OCI-LY1 (cell line): Measurements from ENCODE around the gene EFHD1.
"Not testable (repeated sequence)": the region's sequence is repeated elsewhere in the genome, so short reads cannot be mapped to it uniquely, and the experiment has no call there.

ENCODE experiments used
- H2AFZ ChIP-seq: fragments of 200-600 bp; sonication (generic), shearing (Covaris generic); 2 replicates; pipeline ENCODE4 v1.6.0; 2014; ENCODE audit warnings: antibody characterized with exemption, mild to moderate bottlenecking, low read length
- H3F3A ChIP-seq: fragments of 200-600 bp; sonication (generic), shearing (Covaris generic); 2 replicates; pipeline ENCODE4 v1.6.0; 2014; ENCODE audit warnings: mild to moderate bottlenecking, antibody characterized with exemption, low read length, moderate library complexity; ENCODE audit not compliant: insufficient read depth
- H3K27ac ChIP-seq: fragments of 200-600 bp; sonication (generic); 2 replicates; pipeline ENCODE4 v1.5.1; 2014; ENCODE audit warnings: low read length, mixed run types, mild to moderate bottlenecking, low read depth; ENCODE audit not compliant: poor library complexity, severe bottlenecking
- H3K27me3 ChIP-seq: fragments of 200-600 bp; sonication (generic); 2 replicates; pipeline ENCODE4 v1.6.0; 2014; ENCODE audit warnings: antibody characterized with exemption, mild to moderate bottlenecking, low read length, moderate library complexity; ENCODE audit not compliant: insufficient read depth
- H3K36me3 ChIP-seq: fragments of 200-600 bp; sonication (generic); 2 replicates; pipeline ENCODE4 v1.6.1; 2014; ENCODE audit warnings: mild to moderate bottlenecking, antibody characterized with exemption, low read length, moderate library complexity, mixed read lengths; ENCODE audit not compliant: insufficient read depth
- H3K4me1 ChIP-seq: fragments of 200-600 bp; sonication (generic); 2 replicates; pipeline ENCODE4 v1.5.1; 2014; ENCODE audit warnings: mild to moderate bottlenecking, low read length, moderate library complexity; ENCODE audit not compliant: insufficient read depth, severe bottlenecking
- H3K4me2 ChIP-seq: fragments of 200-600 bp; sonication (generic), shearing (Covaris generic); 2 replicates; pipeline ENCODE4 v1.6.1; 2014; ENCODE audit warnings: low read length
- H3K4me3 ChIP-seq: fragments of 200-600 bp; sonication (generic); 2 replicates; pipeline ENCODE4 v1.5.1; 2014; ENCODE audit warnings: low read length, low read depth, mild to moderate bottlenecking, mixed read lengths; ENCODE audit not compliant: poor library complexity, severe bottlenecking
- H3K79me2 ChIP-seq: fragments of 200-600 bp; shearing (Covaris generic); 2 replicates; pipeline ENCODE4 v1.6.1; 2016; ENCODE audit warnings: mixed run types, low read length, mixed read lengths; ENCODE audit not compliant: insufficient read depth
- H3K9ac ChIP-seq: fragments of 200-600 bp; sonication (generic), shearing (Covaris generic); 2 replicates; pipeline ENCODE4 v1.6.1; 2014; ENCODE audit warnings: mild to moderate bottlenecking, low read length, mixed read lengths
- H3K9me2 ChIP-seq: fragments of 200-600 bp; sonication (generic), shearing (Covaris generic); 2 replicates; pipeline ENCODE4 v1.6.1; 2014; ENCODE audit warnings: low read depth, mild to moderate bottlenecking, low read length, mixed read lengths
- H3K9me3 ChIP-seq: fragments of 200-600 bp; shearing (Covaris generic); 2 replicates; pipeline ENCODE4 v1.6.1; 2014; ENCODE audit warnings: low read length, mixed read lengths
- H4K20me1 ChIP-seq: fragments of 200-600 bp; sonication (generic), shearing (Covaris generic); 2 replicates; pipeline ENCODE4 v1.6.0; 2016; ENCODE audit warnings: mild to moderate bottlenecking, low read length; ENCODE audit not compliant: insufficient read depth
- EZH2 ChIP-seq: fragments of 200-600 bp; sonication (generic), shearing (Covaris generic); IDR thresholded peaks from 2 replicates; pipeline ENCODE4 v1.8.0; 2017; ENCODE audit warnings: borderline replicate concordance, mixed run types, mild to moderate bottlenecking, antibody characterized with exemption, low read length, moderate library complexity, mixed read lengths
- TF ChIP-seq, protein P1 (sequence below): fragments of 200-600 bp; sonication (generic), shearing (Covaris generic); IDR thresholded peaks from 2 replicates; pipeline ENCODE4 v1.5.1; 2017; ENCODE audit warnings: mild to moderate bottlenecking, antibody characterized with exemption, low read length, moderate library complexity, mixed read lengths

The EFHD1 gene

DNA sequence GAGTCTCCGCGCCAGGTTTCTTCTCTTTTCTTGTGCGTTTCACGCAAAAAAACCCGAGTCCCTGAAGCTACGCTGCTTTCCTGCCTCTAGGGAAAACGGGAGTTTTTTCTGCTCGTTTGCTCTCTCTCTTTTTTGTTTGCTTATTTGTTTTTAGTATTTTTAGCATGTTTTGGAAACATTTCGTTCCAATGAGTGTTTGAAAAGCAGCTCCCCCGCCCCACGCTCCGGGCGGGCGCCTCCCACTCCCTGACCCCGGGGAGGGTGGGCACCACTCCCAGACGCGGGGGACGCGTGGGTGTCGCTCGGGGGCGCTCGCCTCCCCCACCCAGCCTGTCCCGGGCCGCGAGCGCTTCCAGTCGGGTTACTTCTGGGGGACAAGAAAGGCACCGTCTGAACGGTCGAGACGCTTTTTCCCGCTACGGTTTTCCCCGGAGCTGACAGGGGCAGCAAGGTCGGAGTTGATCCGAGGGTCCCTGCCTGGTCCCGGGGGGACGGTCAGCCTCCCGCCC lies 446 bp upstream of the EFHD1 start:
- TF ChIP-seq, protein P1, sequence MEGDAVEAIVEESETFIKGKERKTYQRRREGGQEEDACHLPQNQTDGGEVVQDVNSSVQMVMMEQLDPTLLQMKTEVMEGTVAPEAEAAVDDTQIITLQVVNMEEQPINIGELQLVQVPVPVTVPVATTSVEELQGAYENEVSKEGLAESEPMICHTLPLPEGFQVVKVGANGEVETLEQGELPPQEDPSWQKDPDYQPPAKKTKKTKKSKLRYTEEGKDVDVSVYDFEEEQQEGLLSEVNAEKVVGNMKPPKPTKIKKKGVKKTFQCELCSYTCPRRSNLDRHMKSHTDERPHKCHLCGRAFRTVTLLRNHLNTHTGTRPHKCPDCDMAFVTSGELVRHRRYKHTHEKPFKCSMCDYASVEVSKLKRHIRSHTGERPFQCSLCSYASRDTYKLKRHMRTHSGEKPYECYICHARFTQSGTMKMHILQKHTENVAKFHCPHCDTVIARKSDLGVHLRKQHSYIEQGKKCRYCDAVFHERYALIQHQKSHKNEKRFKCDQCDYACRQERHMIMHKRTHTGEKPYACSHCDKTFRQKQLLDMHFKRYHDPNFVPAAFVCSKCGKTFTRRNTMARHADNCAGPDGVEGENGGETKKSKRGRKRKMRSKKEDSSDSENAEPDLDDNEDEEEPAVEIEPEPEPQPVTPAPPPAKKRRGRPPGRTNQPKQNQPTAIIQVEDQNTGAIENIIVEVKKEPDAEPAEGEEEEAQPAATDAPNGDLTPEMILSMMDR = no peak
- no peak for TF ChIP-seq EZH2
- Histone ChIP-seq H3K4me3 (no peak overlapping the region), H3K27ac (no peak overlapping the region), H3K9me2 (no peaks in the 10 kb centered on the region), H2AFZ (no peak overlapping the region), H4K20me1 (no peaks in the 10 kb centered on the region), H3K79me2 (no peaks in the 10 kb centered on the region), H3K4me1 (no peaks in the 10 kb centered on the region), H3K9ac (no peak overlapping the region), H3K9me3 (no peaks in the 10 kb centered on the region), H3K4me2 (no peak overlapping the region), H3K36me3 (no peaks in the 10 kb centered on the region), H3K27me3 (no peaks in the 10 kb centered on the region; the same call in 1 of the 2 replicates), H3F3A (no peaks in the 10 kb centered on the region)

DNA sequence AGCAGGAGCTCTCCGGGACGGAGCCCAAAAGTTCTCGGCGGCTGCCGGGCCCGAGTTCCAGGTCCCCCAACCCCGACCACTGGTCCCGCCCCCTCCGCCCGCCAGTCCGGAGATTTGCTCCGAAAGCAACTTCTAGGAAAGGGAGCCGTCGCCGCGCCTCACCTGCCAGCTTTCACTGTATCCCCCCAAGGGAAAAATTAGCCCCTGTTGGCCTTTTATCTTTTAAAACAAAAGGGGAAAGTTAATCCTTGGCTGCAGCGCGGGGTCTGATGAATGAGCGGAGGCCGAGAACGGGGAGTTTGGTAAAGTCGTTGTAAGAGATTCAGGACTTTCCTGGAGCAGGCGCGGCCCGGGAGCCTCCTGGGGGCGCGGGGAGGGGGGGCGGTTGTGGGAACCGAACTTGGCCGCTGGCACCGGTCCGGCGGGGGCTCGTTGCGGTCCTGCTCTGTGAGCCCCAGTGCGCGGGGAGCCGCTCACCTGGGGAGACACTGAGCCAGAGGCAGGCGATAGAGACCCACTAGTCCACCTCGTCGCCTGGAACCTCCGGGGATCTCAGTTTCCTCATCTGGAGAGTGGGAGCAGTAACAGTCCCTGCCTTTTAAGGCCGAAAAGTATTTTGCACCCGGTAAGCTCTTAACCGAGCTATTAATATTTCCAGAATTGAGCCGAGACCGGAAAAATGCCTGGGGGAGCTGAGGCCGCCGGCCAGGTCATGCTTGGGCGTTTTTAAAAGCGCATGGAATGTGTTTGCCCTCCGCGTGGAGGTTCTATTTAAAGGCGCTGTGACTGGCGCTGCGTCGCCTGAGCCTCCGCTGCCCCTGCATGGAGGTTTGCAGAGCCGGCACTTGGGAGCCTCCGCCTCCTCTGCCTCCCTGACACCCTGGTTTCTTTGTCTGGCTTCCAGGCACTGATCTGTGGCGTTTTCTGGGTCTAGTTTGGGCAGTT lies 1.1 kb downstream of the EFHD1 start:
- Histone ChIP-seq H3K79me2 (no peaks in the 10 kb centered on the region), H3K9me3 (no peaks in the 10 kb centered on the region), H3K4me3 (no peak overlapping the region), H3K4me1 (no peaks in the 10 kb centered on the region), H3K36me3 (no peaks in the 10 kb centered on the region), H3K9ac (no peak overlapping the region), H4K20me1 (no peaks in the 10 kb centered on the region), H3K9me2 (no peaks in the 10 kb centered on the region), H3K4me2 (no peak overlapping the region), H3F3A (no peaks in the 10 kb centered on the region), H2AFZ (no peak overlapping the region), H3K27me3 (no peaks in the 10 kb centered on the region; the same call in 1 of the 2 replicates), H3K27ac (no peak overlapping the region)
- TF ChIP-seq, protein P1 = no peak
- no peak for TF ChIP-seq EZH2

DNA sequence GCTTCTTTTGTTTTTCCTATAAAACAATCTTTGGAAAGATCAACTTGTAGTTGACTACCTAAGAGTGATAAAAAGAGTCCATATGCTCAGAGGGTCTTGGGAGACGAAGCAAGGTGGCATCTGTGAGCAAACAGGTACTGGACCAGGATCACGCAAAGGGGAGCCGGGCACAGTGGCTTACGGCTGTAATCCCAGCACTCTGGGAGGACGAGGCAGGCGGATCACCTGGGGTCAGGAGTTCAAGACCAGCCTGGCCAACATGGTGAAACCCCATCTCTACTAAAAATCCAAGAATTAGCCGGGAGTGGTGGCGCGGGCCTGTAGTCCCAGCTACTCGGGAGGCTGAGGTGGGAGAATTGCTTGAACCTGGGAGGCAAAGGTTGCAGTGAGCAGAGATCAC lies 2.0 kb downstream of the EFHD1 start:
- H3K27ac ChIP-seq, H3K36me3 ChIP-seq, H3K9ac ChIP-seq, H3K4me1 ChIP-seq, H3F3A ChIP-seq, H3K9me2 ChIP-seq, H3K27me3 ChIP-seq, H3K79me2 ChIP-seq, H2AFZ ChIP-seq, H3K9me3 ChIP-seq, H3K4me3 ChIP-seq, H3K4me2 ChIP-seq, H4K20me1 ChIP-seq: not testable (repeated sequence)
